WTC11 (cell line): ENCODE measurements around the gene TBC1D14.

ENCODE experiments used
- ATF1 ChIP-seq: sonication (generic); formaldehyde crosslinking; IDR thresholded peaks from 2 replicates; pipeline ENCODE4 v1.8.1; 2023; ENCODE audit warnings: mild to moderate bottlenecking, moderate library complexity, missing genetic modification reagents
- CBFB ChIP-seq: sonication (generic); formaldehyde crosslinking; IDR thresholded peaks from 2 replicates; pipeline ENCODE4 v1.8.1; 2022; ENCODE audit warnings: mild to moderate bottlenecking, low read depth, missing genetic modification reagents
- ELF4 ChIP-seq: sonication (generic); formaldehyde crosslinking; IDR thresholded peaks from 2 replicates; pipeline ENCODE4 v1.8.1; 2022; ENCODE audit warnings: low read depth, mild to moderate bottlenecking, moderate library complexity, missing genetic modification reagents
- EMX1 ChIP-seq: fragments of 250-450 bp; sonication (Bioruptor Pico); IDR thresholded peaks from 2 replicates; pipeline ENCODE4 v1.8.0; 2021; ENCODE audit warnings: mild to moderate bottlenecking
- FOXK1 ChIP-seq: sonication (generic); formaldehyde crosslinking; IDR thresholded peaks from 2 replicates; pipeline ENCODE4 v1.8.0; 2022; ENCODE audit warnings: mild to moderate bottlenecking, moderate library complexity, missing genetic modification reagents
- JUN ChIP-seq: sonication (generic); formaldehyde crosslinking; IDR thresholded peaks from 2 replicates; pipeline ENCODE4 v1.8.0; 2023; ENCODE audit warnings: mild to moderate bottlenecking, missing genetic modification reagents
- NFE2L1 ChIP-seq: sonication (generic); formaldehyde crosslinking; IDR thresholded peaks from 2 replicates; pipeline ENCODE4 v1.8.1; 2023; ENCODE audit warnings: missing genetic modification reagents
- TF ChIP-seq, protein P1 (sequence below): sonication (generic); formaldehyde crosslinking; IDR thresholded peaks from 2 replicates; pipeline ENCODE4 v1.8.1; 2023; ENCODE audit warnings: mild to moderate bottlenecking, missing genetic modification reagents, moderate library complexity
- TF ChIP-seq, protein P2 (sequence below): sonication (generic); formaldehyde crosslinking; IDR thresholded peaks from 2 replicates; pipeline ENCODE4 v1.8.0; 2022; ENCODE audit warnings: mild to moderate bottlenecking, missing genetic modification reagents
- TF ChIP-seq, protein P3 (sequence below): fragments of 200-600 bp; IDR thresholded peaks from 2 replicates; pipeline ENCODE4 v1.8.0; 2022; ENCODE audit warnings: antibody characterized with exemption
- TF ChIP-seq, protein P4 (sequence below): sonication (generic); formaldehyde crosslinking; IDR thresholded peaks from 2 replicates; pipeline ENCODE4 v1.8.1; 2022; ENCODE audit warnings: low read depth, missing genetic modification reagents, borderline replicate concordance
- TF ChIP-seq, protein P5 (sequence below): sonication (generic); formaldehyde crosslinking; IDR thresholded peaks from 2 replicates; pipeline ENCODE4 v1.8.0; 2023; ENCODE audit warnings: missing genetic modification reagents
- TF ChIP-seq, protein P6 (sequence below): sonication (generic); formaldehyde crosslinking; IDR thresholded peaks from 2 replicates; pipeline ENCODE4 v1.8.0; 2022; ENCODE audit warnings: mild to moderate bottlenecking, missing genetic modification reagents
- TF ChIP-seq, protein P7 (sequence below): fragments of 250-450 bp; sonication (Bioruptor Pico); IDR thresholded peaks from 2 replicates; pipeline ENCODE4 v1.8.0; 2021; ENCODE audit warnings: mild to moderate bottlenecking

DNA sequence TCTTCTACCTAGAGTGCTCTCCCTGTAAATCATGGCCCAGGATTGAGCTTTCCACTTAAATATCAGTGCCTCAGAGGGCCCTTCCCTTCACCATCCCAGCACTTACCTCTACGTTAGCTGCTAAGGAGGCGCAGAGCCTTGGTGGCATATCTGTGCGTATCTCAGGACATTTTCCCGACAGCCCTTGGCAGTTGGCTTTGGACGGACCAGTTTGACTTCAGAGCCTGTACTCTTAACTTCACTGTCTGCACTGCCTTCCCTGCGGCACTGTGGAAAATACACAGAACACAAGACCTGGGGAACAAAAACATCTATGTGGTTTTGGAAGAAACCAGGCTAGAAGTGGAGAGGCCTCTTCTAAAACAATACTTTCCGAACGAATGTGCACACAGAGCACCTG is 135.9 kb downstream of the TBC1D14 start:
- TF ChIP-seq, protein P1, sequence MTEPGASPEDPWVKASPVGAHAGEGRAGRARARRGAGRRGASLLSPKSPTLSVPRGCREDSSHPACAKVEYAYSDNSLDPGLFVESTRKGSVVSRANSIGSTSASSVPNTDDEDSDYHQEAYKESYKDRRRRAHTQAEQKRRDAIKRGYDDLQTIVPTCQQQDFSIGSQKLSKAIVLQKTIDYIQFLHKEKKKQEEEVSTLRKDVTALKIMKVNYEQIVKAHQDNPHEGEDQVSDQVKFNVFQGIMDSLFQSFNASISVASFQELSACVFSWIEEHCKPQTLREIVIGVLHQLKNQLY (CRISPR knock-in tag): no peak
- TF ChIP-seq, protein P2, sequence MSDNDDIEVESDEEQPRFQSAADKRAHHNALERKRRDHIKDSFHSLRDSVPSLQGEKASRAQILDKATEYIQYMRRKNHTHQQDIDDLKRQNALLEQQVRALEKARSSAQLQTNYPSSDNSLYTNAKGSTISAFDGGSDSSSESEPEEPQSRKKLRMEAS (CRISPR knock-in tag): no peak
- TF ChIP-seq, protein P3, sequence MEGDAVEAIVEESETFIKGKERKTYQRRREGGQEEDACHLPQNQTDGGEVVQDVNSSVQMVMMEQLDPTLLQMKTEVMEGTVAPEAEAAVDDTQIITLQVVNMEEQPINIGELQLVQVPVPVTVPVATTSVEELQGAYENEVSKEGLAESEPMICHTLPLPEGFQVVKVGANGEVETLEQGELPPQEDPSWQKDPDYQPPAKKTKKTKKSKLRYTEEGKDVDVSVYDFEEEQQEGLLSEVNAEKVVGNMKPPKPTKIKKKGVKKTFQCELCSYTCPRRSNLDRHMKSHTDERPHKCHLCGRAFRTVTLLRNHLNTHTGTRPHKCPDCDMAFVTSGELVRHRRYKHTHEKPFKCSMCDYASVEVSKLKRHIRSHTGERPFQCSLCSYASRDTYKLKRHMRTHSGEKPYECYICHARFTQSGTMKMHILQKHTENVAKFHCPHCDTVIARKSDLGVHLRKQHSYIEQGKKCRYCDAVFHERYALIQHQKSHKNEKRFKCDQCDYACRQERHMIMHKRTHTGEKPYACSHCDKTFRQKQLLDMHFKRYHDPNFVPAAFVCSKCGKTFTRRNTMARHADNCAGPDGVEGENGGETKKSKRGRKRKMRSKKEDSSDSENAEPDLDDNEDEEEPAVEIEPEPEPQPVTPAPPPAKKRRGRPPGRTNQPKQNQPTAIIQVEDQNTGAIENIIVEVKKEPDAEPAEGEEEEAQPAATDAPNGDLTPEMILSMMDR: no peak
- TF ChIP-seq NFE2L1 (CRISPR knock-in tag): no peak
- TF ChIP-seq, protein P4, sequence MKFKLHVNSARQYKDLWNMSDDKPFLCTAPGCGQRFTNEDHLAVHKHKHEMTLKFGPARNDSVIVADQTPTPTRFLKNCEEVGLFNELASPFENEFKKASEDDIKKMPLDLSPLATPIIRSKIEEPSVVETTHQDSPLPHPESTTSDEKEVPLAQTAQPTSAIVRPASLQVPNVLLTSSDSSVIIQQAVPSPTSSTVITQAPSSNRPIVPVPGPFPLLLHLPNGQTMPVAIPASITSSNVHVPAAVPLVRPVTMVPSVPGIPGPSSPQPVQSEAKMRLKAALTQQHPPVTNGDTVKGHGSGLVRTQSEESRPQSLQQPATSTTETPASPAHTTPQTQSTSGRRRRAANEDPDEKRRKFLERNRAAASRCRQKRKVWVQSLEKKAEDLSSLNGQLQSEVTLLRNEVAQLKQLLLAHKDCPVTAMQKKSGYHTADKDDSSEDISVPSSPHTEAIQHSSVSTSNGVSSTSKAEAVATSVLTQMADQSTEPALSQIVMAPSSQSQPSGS (CRISPR knock-in tag): no peak
- no peak for TF ChIP-seq ELF4 (CRISPR knock-in tag)
- TF ChIP-seq, protein P5, sequence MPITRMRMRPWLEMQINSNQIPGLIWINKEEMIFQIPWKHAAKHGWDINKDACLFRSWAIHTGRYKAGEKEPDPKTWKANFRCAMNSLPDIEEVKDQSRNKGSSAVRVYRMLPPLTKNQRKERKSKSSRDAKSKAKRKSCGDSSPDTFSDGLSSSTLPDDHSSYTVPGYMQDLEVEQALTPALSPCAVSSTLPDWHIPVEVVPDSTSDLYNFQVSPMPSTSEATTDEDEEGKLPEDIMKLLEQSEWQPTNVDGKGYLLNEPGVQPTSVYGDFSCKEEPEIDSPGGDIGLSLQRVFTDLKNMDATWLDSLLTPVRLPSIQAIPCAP (CRISPR knock-in tag): no peak
- no peak for TF ChIP-seq CBFB
- TF ChIP-seq, protein P6, sequence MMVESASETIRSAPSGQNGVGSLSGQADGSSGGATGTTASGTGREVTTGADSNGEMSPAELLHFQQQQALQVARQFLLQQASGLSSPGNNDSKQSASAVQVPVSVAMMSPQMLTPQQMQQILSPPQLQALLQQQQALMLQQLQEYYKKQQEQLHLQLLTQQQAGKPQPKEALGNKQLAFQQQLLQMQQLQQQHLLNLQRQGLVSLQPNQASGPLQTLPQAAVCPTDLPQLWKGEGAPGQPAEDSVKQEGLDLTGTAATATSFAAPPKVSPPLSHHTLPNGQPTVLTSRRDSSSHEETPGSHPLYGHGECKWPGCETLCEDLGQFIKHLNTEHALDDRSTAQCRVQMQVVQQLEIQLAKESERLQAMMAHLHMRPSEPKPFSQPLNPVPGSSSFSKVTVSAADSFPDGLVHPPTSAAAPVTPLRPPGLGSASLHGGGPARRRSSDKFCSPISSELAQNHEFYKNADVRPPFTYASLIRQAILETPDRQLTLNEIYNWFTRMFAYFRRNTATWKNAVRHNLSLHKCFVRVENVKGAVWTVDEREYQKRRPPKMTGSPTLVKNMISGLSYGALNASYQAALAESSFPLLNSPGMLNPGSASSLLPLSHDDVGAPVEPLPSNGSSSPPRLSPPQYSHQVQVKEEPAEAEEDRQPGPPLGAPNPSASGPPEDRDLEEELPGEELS (CRISPR knock-in tag): no peak
- TF ChIP-seq, protein P7, sequence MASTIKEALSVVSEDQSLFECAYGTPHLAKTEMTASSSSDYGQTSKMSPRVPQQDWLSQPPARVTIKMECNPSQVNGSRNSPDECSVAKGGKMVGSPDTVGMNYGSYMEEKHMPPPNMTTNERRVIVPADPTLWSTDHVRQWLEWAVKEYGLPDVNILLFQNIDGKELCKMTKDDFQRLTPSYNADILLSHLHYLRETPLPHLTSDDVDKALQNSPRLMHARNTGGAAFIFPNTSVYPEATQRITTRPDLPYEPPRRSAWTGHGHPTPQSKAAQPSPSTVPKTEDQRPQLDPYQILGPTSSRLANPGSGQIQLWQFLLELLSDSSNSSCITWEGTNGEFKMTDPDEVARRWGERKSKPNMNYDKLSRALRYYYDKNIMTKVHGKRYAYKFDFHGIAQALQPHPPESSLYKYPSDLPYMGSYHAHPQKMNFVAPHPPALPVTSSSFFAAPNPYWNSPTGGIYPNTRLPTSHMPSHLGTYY (CRISPR knock-in tag): no peak
- TF ChIP-seq FOXK1 (CRISPR knock-in tag): no peak
- no peak for TF ChIP-seq JUN
- no peak for TF ChIP-seq ATF1 (CRISPR knock-in tag)
- no peak for TF ChIP-seq EMX1 (CRISPR knock-in tag)
